ENCODE measurements around the gene FGF12.
"Not testable (repeated sequence)": the region's sequence is repeated elsewhere in the genome, so short reads cannot be mapped to it uniquely, and the experiment has no call there.

FGF12 gene

GRCh38 chr3:192577271-192577670 lies 150.1 kb downstream of the FGF12 start:
- no peak for DNase-seq

- DNase-seq: not testable (repeated sequence)
Observed at GRCh38 chr3:192576704-192577103, 150.6 kb downstream of the FGF12 start.

- DNase-seq: no peak
Observed at GRCh38 chr3:192575879-192576506, 151.3 kb downstream of the FGF12 start.

GRCh38 chr3:192573240-192573639 lies 154.1 kb downstream of the FGF12 start:
- no peak for DNase-seq

- DNase-seq: no peak
Observed at GRCh38 chr3:192570821-192571791, 156.2 kb downstream of the FGF12 start.

GRCh38 chr3:192570315-192570714 lies 157.0 kb downstream of the FGF12 start:
- DNase-seq: no peak

- peak; percentile 45 for DNase-seq
Observed at GRCh38 chr3:192566706-192567290, 160.5 kb downstream of the FGF12 start.

GRCh38 chr3:192564611-192565010 lies 162.7 kb downstream of the FGF12 start:
- no peak for DNase-seq

- no peak for DNase-seq
Observed at GRCh38 chr3:192563417-192563816, 163.9 kb downstream of the FGF12 start.

GRCh38 chr3:192553707-192554106 lies 173.6 kb downstream of the FGF12 start:
- DNase-seq: no peak

- DNase-seq: no peak
Observed at GRCh38 chr3:192550356-192550755, 177.0 kb downstream of the FGF12 start.

- no peak for DNase-seq
Observed at GRCh38 chr3:192545333-192545732, 182.0 kb downstream of the FGF12 start.

GRCh38 chr3:192543163-192543562 lies 184.2 kb downstream of the FGF12 start:
- DNase-seq: no peak

- DNase-seq: no peak
Observed at GRCh38 chr3:192516820-192517219, 210.5 kb downstream of the FGF12 start.

GRCh38 chr3:192515664-192516045 lies 211.7 kb downstream of the FGF12 start:
- DNase-seq: no peak

GRCh38 chr3:192514754-192515663 lies 212.3 kb downstream of the FGF12 start:
- peak; percentile 0 for DNase-seq

- no peak for DNase-seq
Observed at GRCh38 chr3:192514081-192514753, 213.1 kb downstream of the FGF12 start.

- no peak for DNase-seq
Observed at GRCh38 chr3:192505731-192506130, 221.6 kb downstream of the FGF12 start.

GRCh38 chr3:192501401-192501800 lies 225.9 kb downstream of the FGF12 start:
- DNase-seq: no peak

- DNase-seq: no peak
Observed at GRCh38 chr3:192496905-192497587, 230.3 kb downstream of the FGF12 start.

- no peak for DNase-seq
Observed at GRCh38 chr3:192494174-192494573, 233.2 kb downstream of the FGF12 start.
